HG03066 (cell line): ENCODE data around the gene ELF1.
"Not testable (repeated sequence)": the region's sequence is repeated elsewhere in the genome, so short reads cannot be mapped to it uniquely, and the experiment has no call there.

ENCODE experiments used
- ATAC-seq: cut with Tn5 transposase; IDR thresholded peaks from one replicate; pipeline ENCODE4 v1.9.1; 2021; ENCODE audit warnings: low read depth; ENCODE audit not compliant: unreplicated experiment

The ELF1 gene

DNA sequence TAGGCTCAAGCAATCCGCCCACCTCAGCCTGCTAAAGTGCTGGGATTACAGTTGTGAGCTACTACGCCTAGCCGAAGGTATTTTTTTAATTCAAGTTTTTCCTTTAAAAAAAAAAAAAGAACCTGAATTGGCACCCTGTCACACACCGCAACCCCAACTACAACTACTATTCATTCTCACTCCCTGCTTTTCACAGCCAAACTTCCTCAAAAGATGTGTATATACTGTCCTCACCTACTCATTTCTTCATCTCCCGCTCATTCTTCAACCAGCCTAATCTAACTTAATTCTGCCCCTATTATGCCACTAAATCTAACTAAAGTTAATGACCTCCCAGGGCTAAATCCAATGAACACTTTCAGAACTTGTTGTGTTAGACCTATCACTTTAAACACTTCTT lies 29.5 kb upstream of the ELF1 start:
- ATAC-seq, result no peak

DNA sequence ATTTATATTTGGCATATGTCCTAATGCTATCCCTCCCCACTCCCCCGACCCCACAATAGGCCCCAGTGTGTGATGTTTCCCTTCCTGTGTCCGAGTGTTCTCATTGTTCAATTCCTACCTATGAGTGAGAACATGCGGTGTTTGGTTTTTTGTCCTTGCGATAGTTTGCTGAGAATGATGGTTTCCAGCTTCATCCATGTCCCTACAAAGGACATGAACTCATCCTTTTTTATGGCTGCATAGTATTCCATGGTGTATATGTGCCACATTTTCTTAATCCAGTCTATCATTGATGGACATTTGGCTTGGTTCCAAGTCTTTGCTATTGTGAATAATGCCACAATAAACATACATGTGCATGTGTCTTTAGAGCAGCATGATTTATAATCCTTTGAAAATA lies 23.3 kb upstream of the ELF1 start:
- ATAC-seq, result not testable (repeated sequence)

DNA sequence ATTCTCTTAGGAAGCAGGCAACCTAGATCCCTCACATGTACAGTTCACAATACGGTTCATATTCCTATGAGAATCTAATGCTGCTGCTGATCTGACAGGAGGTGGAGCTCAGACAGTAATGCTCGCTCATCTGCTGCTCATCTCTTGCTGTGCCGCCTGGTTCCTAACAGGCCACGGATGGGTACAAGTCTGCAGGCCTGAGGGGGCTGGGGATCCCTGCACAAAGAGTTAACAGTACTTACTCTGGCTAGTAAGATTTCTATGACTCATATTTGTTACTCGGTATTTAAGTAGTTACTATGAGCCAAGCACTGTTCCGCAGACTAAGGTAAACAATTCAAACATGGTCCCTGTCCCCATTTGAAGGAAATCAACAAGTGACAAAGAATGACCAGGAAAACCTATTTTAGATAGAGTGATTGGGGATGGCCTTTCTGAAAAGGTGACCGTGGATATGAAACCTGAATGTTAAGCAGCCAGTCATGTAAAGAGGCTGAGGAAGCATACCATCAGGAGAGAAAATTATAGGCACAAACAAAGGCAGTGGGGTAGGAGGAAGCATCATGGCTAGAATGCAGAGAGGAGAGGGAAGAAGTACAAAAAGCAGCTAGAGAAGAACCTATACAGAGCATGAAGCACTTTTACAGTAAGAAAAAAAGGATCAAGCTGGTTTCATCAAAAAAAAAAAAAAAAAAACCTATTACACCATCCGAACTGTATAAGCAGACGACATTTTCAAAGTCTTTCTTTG lies 21.6 kb upstream of the ELF1 start:
- ATAC-seq, result no peak

DNA sequence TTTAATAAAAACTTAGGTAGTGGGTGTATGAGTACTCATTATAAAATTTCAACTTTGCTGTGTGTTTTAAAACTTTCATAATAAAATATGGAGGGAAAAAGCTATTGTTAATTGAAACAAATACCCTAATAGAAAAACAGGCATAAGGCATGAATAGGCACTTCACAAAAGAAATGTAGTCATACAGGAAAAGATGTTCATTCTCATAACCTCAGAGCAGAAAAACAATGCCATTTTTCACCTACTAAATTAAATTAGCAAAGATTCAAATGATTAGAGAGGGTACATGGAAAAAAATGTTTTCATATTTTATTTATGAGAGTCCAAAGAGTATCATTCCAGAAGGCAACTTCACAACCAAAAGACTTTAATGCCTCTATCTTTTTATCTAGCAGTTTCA lies 20.6 kb upstream of the ELF1 start:
- no peak for ATAC-seq

DNA sequence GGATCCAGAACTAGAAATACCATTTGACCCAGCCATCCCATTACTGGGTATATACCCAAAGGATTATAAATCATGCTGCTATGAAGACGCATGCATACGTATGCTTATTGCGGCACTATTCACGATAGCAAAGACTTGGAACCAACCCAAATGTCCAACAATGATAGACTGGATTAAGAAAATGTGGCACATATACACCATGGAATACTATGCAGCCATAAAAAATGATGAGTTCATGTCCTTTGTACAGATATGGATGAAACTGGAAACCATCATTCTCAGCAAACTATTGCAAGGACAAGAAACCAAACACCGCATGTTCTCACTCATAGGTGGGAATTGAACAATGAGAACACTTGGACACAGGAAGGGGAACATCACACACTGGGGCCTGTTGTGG lies 17.4 kb upstream of the ELF1 start:
- not testable (repeated sequence) for ATAC-seq

DNA sequence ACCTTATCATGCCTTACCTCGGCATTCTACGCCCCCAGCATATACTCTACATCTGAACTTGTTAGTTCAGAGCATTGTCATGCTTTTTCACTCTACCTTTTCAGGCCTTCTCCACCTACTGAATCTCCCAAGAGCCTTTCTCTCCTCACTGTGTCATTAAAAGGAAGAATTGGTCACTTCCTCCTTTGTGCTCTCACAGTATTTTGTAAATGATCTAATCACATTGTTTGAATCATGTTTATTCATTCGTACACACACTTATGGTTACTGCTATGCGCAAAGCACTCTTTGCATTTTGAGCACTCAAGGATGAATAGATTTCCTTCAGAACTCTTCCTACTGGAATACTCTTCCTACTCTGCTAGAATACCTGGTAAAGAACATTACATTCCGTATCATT lies 15.8 kb upstream of the ELF1 start:
- ATAC-seq, result no peak

DNA sequence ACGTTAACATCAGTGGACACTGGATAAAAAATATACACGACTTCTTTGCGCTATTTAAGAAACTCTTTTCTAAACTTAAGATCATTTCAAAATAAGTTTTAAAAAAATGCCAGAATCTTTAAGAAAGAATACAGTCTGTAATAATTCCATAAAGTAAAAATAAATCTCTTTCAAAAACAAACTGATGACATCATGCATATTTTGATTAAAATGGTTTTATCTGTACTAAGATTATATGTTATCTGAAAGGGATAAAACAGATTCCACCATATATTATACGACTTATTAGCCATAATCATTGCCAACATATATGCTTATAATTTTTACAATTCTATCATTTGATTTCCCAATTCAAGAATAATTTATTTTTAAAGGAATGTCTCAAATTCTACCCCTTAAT lies 15.3 kb upstream of the ELF1 start:
- ATAC-seq, result no peak

DNA sequence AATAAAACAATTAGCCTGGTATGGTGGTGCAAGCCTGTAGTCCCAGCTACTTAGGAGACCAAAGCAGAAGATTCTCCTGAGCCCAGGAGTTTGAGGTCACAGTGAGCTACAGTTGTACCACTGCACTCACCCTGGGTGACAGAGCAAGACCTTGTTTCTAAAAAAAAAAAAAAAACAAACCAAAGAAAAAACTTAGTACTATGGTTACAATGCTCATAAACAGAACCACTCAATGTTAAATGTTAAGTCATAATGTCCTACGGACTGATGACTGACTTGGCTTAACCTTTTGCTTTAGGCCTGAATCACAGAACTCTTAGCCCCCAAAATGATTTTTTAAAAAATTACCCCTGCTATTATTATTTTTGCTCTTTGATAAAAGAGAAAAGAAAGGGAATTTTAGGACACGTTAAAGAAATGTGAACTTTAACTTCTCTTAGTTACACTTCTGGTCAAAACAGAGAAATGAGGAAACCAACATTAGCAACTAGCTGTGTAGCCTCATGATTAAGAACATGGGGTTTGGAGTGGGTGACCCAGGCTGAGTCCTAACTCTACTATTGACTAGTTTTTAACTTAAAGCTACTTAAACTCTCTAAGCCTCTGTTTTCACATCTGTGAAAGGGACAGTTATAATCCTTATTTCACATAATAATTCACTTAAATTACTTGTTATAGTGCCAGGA lies 13.7 kb upstream of the ELF1 start:
- ATAC-seq, result no peak

DNA sequence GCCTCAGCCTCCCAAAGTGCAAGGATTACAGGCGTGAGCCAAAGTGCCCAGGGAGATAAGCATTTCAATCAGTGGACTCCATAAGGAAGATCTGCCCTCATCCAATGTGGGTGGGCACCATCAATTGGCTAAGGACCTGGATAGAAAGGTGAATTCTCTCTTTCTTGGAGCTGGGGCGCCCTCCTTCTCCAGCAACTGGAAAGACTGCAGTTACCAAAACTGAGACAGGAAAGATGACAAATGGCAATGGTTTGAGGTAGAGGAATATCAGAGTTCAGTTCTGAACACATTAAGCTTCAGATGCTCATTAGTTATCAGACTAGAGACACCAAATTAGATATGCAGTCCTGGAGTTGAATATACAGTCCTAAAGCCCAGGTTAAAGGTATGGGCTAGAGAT lies 10.5 kb upstream of the ELF1 start:
- no peak for ATAC-seq

DNA sequence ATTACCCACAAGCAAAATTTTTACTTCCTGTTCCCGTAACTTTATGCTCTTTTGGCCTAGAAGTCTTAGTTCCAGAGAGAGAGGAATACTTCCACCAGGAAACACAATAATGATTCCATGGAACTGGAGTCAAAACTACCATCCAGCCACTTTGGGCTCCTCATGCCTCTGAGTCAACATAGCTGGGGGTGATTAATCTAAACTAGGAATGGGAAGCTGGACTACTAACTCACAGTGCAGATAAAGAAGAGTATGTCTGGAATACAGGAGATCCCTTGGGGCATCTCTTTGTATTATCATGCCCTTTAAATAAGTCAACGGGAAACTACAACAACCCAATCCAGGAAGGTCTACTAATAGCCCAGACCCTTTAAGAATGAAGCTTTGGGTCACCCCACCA lies 8.9 kb upstream of the ELF1 start:
- ATAC-seq, result no peak

DNA sequence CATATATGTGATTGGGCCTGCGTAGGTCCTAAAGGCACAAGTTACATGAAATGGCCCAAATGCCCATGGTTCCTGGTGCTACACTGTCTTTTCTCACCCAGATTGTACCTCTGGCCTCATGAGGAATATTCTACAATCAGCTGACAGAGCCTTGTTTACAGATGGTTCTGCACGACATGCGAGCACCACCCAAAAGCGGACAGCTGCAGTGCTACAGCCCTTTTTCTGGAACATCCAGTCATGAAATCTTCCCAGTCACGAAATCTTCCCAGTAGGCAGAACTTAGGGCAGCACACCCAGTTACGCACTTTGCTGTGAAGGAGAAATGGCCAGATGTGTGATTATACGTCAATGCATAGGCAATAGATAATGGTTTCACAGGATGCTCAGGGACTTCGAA lies 7.7 kb upstream of the ELF1 start:
- ATAC-seq, result no peak

DNA sequence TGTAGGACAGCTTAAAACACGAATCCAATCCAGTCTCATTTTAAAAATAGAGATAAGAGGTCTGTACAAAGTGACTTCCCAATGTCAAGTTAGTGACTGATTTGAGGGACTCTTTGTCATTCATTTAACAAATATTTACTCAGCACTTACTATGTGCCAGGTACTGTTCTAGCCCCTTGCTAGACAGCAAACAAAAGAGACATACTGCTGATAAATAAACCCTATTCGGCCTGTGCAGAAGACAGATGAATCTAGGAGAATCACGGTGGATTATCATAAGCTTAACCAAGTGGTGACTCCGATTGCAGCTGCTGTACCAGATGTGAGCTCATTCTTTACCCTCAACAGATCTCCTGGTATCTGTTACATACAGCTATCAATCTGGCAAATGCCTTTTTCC lies 6.4 kb upstream of the ELF1 start:
- no peak for ATAC-seq

DNA sequence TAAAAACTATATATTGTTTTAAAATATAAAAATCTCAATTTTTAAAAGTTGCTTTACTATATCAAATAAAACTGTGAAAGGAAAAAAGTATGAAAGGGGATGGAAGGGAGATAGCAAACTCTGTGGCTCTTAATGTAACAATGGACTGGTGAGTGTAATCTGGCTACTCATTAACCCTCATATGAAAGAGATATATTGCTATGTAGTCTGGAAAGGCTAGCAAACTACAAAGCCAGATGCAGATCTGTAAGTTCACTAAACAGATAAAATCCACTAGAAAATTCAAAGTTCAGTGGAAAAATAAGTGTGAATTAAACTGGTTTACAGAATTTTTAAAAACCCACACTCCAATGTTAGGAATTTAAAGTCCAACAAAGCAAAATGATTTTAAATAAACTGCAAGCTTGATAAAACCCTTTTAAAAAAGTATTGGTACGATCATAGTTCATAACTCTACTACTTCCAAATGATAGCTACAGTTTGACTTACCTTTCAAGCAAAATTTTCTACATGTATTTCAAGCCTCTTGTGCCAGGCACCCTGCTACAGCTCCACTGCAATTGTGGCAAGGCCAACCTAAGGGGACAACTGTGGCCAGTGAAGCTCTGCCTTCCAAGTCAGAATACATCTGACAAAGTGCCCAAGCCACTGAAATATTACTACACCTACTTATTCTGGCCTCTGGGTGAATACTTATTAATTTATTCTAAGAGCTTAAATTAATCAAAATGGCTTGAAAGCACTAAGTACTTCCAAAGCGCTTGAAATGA lies 647 bp upstream of the ELF1 start:
- ATAC-seq, result no peak

DNA sequence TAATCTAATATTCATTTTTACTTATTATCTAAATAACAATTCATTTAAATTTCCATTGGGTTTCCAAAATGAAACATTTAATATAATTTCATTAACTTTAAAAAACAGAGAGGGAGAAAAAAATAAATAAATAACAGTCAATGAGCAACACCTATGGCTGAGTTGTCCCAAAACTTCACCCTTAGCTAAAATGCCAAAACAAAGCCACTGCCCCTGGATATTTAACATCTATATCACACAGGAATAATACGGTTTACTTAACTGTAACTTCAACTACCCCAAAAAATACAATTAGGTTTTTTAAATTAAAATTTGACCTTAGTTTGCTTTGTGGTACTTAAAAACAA lies 541 bp downstream of the ELF1 start:
- no peak for ATAC-seq

DNA sequence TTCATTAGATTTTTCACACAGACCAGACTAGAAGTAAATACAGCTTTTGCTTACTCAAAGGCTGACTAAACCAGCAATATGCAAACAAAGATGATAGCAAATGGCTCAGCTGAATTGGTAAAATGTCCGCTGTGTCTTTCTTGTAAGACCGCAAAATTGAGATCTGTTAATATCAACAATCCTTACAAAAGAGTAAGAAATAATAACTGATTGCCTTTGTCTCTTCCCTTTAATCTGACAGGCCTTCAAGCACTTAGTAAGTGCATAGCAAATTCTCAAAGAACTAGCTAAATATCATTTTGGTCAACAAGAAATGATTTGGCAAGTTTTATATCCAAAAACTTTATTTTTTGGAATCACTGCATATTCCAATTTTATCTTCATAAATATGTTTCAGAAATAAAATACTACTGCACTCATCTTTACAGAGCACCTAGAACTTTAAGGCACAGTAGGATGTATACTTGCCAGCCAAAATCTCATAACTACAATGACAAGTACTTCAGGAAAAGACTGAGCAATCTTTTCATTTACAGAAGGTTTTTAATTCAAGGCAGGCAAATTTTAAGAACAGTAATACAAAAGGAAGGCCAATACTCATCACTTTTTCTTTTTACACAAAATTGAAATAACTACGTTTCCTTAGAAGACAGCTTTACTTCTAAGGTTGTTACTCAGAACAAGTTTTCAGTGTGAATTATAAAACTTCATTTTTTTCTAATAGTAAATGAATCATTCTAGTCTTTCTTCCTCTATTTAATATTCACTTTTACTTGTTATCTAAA lies 1.1 kb downstream of the ELF1 start:
- ATAC-seq, result no peak

DNA sequence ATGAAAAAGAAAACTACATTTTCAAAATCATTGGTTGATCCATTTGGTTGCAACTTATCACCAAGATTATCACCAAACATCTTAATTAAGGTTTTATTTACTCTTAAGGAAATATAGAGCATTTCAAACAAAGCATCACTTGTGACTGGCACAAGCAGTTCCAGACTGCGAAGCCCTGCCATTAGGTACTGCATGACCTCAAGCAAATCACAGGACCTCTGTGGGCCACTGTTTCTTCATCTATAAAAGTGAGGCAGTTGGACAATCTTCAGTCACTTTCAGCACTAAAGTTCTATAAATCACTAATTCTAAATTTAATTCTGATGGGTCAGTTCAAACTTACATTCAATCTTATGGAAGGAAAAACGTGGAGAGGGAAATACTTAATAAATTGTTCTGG lies 2.0 kb downstream of the ELF1 start:
- no peak for ATAC-seq

DNA sequence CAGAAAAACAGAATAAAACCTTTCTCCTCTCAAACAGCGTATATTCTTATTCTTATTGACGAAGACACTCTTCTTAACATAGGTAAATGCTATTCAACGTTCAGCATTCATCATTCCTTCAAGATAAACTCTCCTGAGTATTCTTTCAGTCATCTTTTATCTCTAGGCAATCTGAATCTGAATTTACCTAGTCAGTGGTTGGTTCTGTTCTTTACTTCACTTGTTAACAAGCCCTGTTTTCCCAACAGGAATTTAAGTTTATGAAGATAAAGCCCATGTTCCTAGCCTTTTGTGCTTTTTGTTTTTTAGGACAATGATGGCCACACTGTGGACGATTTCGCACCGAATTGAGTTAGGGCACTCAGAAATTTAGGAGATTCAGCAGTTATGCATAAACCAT lies 3.2 kb downstream of the ELF1 start:
- no peak for ATAC-seq

DNA sequence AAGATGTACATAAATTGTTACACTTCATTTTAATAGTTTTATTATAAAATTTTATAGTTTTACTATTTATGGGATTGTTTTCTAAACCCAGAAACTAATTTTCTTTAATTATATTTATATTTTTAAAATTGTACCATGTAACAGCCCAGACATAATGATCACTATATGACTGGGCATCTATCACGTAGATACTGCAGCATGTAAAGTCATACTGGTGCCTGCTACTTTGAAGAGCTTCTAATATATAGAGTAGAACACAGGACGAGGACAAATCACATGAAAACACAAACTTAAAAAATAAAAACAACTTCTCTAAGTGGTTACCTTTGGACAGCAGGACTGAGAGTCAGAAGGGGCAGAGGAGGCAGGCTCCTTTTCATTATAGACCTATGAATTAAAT lies 5.3 kb downstream of the ELF1 start:
- ATAC-seq, result no peak

DNA sequence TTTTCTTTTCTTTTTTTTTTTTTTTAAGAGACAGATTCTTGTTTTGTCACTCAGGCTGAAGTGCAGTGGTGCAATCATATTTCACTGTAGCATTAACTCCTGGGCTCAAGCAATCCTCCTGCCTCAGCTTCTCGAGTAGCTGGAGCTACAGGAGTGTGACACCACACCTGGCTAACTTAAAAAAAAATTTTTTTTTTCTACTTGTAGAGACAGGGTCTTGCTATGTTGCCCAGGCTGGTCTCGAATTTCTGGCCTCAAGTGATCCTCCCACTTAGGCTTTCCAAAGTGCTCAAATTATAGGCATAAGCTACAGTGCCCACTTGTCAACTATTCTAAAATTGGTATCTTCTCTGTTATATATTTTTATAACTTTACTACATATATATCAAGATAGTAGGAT lies 6.6 kb downstream of the ELF1 start:
- no peak for ATAC-seq

DNA sequence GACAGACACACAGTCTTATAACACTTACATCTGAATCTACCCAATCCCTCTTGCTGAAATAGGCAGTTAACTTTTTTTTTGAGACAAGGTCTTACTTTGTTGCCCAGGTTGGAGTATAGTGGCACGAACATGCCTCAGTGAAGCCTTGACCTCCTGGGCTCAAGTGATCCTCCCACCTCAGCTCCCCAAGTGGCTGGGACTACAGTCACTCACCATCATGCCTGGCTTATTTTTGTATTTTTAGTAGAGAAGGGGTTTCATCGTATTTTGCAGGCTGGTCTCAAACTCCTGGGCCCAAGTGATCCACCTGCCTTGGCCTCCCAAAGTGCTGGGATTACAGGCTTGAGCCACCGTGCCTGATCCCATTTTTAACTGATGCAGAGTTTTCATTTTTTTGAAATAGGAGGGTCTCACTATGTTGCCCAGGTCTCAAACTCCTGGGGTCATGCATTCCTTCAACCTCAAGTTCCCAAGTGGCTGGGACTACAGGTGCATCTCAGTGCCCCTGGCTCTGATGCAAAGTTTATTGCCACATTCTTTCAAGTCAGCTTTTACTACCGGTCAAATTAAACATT lies 7.6 kb downstream of the ELF1 start:
- no peak for ATAC-seq
